DND-41 (cell line): ENCODE results near the gene SLC25A21.

Source experiments
- ATAC-seq: fragments of 200-7000 bp; cut with Tn5 transposase; 3 replicates; pipeline ENCODE4 v1.9.1; 2021; ENCODE audit warnings: low read depth; ENCODE audit not compliant: insufficient read depth
- DNase-seq: peaks from one replicate; pipeline ENCODE4 v3.0.0-alpha.2; 2020
- H2AFZ ChIP-seq: 2 replicates; pipeline ENCODE4 v1.6.0; 2012; ENCODE audit warnings: low read depth, low read length
- H3K27ac ChIP-seq: 2 replicates; pipeline ENCODE4 v1.5.1; 2012; ENCODE audit warnings: low read length, inconsistent platforms
- H3K27me3 ChIP-seq: fragments of 200-600 bp; sonication (generic); 2 replicates; pipeline ENCODE4 v1.6.0; 2012; ENCODE audit warnings: low read length, mild to moderate bottlenecking, inconsistent platforms; ENCODE audit not compliant: insufficient read depth, poor library complexity
- H3K36me3 ChIP-seq: 2 replicates; pipeline ENCODE4 v1.5.1; 2012; ENCODE audit warnings: low read length, inconsistent platforms; ENCODE audit not compliant: insufficient read depth
- H3K4me1 ChIP-seq: 2 replicates; pipeline ENCODE4 v1.5.1; 2012; ENCODE audit warnings: mild to moderate bottlenecking, low read length; ENCODE audit not compliant: insufficient read depth
- H3K4me2 ChIP-seq: 2 replicates; pipeline ENCODE4 v1.6.0; 2012; ENCODE audit warnings: mild to moderate bottlenecking, moderate library complexity, low read length, inconsistent platforms; ENCODE audit not compliant: insufficient read depth
- H3K4me3 ChIP-seq, 2 experiments: fragments of 200-600 bp in 1 of 2; shearing (Covaris generic) in 1 of 2; 2 replicates each; pipeline ENCODE4 v1.5.1; 2012 to 2016; ENCODE audit warnings: inconsistent platforms in 2 of 2, low read length in 2 of 2, mild to moderate bottlenecking in 2 of 2, low read depth in 1 of 2, moderate library complexity in 1 of 2
- H3K79me2 ChIP-seq: 2 replicates; pipeline ENCODE4 v1.6.0; 2012; ENCODE audit warnings: low read length, inconsistent platforms; ENCODE audit not compliant: insufficient read depth
- H3K9ac ChIP-seq: 2 replicates; pipeline ENCODE4 v1.6.0; 2012; ENCODE audit warnings: low read depth, mild to moderate bottlenecking, inconsistent platforms, low read length, moderate library complexity
- H3K9me3 ChIP-seq: 2 replicates; pipeline ENCODE4 v1.5.1; 2012; ENCODE audit warnings: low read length, moderate library complexity, mild to moderate bottlenecking, inconsistent platforms; ENCODE audit not compliant: insufficient read depth, severe bottlenecking
- H4K20me1 ChIP-seq: 2 replicates; pipeline ENCODE4 v1.6.0; 2012; ENCODE audit warnings: low read length; ENCODE audit not compliant: insufficient read depth
- CTCF ChIP-seq: IDR thresholded peaks from 2 replicates; pipeline ENCODE4 v1.5.1; 2012; ENCODE audit warnings: borderline replicate concordance, low read length, moderate library complexity, mild to moderate bottlenecking; ENCODE audit not compliant: poor library complexity, severe bottlenecking; ENCODE audit errors: extremely low read depth
- EZH2 ChIP-seq: IDR thresholded peaks from 3 replicates; pipeline ENCODE4 v1.6.1; 2012; ENCODE audit warnings: borderline replicate concordance, low read depth, mild to moderate bottlenecking, moderate library complexity, low read length, inconsistent platforms; ENCODE audit not compliant: severe bottlenecking

Gene SLC25A21

GRCh38 chr14:36860831-36861230 is 311.6 kb downstream of the SLC25A21 start:
- Histone ChIP-seq H3K9ac (no peak overlapping the region), H4K20me1 (no peaks in the 10 kb centered on the region), H3K79me2 (no peaks in the 10 kb centered on the region), H3K9me3 (no peaks in the 10 kb centered on the region), H2AFZ (no peak overlapping the region), H3K27me3 (no peaks in the 10 kb centered on the region), H3K4me1 (no peaks in the 10 kb centered on the region), H3K4me2 (no peak overlapping the region), H3K4me3 (no peak overlapping the region), H3K36me3 (no peaks in the 10 kb centered on the region), H3K27ac (no peak overlapping the region)
- TF ChIP-seq EZH2 = no peak
- DNase-seq (no peak), ATAC-seq (no peak)

GRCh38 chr14:36859119-36859518 is 313.3 kb downstream of the SLC25A21 start:
- H3K4me1 ChIP-seq = no peaks in the 10 kb centered on the region
- no peaks in the 10 kb centered on the region for H3K27me3 ChIP-seq
- TF ChIP-seq CTCF = no peak
- TF ChIP-seq EZH2 = no peak
- H3K9ac ChIP-seq = no peak overlapping the region
- DNase-seq = no peak
- no peak overlapping the region for H3K27ac ChIP-seq
- H2AFZ ChIP-seq = no peak overlapping the region
- H4K20me1 ChIP-seq = no peaks in the 10 kb centered on the region
- no peak overlapping the region for H3K4me3 ChIP-seq
- no peak for ATAC-seq
- no peaks in the 10 kb centered on the region for H3K9me3 ChIP-seq
- no peaks in the 10 kb centered on the region for H3K36me3 ChIP-seq
- no peak overlapping the region for H3K4me2 ChIP-seq
- no peaks in the 10 kb centered on the region for H3K79me2 ChIP-seq

GRCh38 chr14:36857842-36858445 is 314.5 kb downstream of the SLC25A21 start:
- Histone ChIP-seq H3K27ac (no peak overlapping the region), H3K27me3 (no peaks in the 10 kb centered on the region), H4K20me1 (no peaks in the 10 kb centered on the region), H3K9ac (no peak overlapping the region), H2AFZ (no peak overlapping the region), H3K4me3 (no peak overlapping the region), H3K9me3 (no peaks in the 10 kb centered on the region), H3K4me1 (no peaks in the 10 kb centered on the region), H3K36me3 (no peaks in the 10 kb centered on the region), H3K4me2 (no peak overlapping the region), H3K79me2 (no peaks in the 10 kb centered on the region)
- no peak for TF ChIP-seq CTCF
- TF ChIP-seq EZH2 = no peak
- ATAC-seq (no peak), DNase-seq (no peak)

GRCh38 chr14:36857136-36857535 is 315.3 kb downstream of the SLC25A21 start:
- Histone ChIP-seq H3K4me3 (no peak overlapping the region), H3K4me2 (no peak overlapping the region), H3K9me3 (no peaks in the 10 kb centered on the region), H4K20me1 (no peaks in the 10 kb centered on the region), H3K27ac (no peak overlapping the region), H3K4me1 (no peaks in the 10 kb centered on the region), H2AFZ (no peak overlapping the region), H3K36me3 (no peaks in the 10 kb centered on the region), H3K9ac (no peak overlapping the region), H3K79me2 (no peaks in the 10 kb centered on the region), H3K27me3 (no peaks in the 10 kb centered on the region)
- TF ChIP-seq EZH2 (no peak), CTCF (no peak)
- ATAC-seq = no peak
- no peak for DNase-seq
